DND-41 (cell line): ENCODE measurements around the gene FZD4.

Experiments
- EZH2 ChIP-seq: IDR thresholded peaks from 3 replicates; pipeline ENCODE4 v1.6.1; 2012; ENCODE audit warnings: borderline replicate concordance, low read depth, mild to moderate bottlenecking, moderate library complexity, low read length, inconsistent platforms; ENCODE audit not compliant: severe bottlenecking
- TF ChIP-seq, protein P1 (sequence below): IDR thresholded peaks from 2 replicates; pipeline ENCODE4 v1.5.1; 2012; ENCODE audit warnings: borderline replicate concordance, low read length, moderate library complexity, mild to moderate bottlenecking; ENCODE audit not compliant: poor library complexity, severe bottlenecking; ENCODE audit errors: extremely low read depth

DNA sequence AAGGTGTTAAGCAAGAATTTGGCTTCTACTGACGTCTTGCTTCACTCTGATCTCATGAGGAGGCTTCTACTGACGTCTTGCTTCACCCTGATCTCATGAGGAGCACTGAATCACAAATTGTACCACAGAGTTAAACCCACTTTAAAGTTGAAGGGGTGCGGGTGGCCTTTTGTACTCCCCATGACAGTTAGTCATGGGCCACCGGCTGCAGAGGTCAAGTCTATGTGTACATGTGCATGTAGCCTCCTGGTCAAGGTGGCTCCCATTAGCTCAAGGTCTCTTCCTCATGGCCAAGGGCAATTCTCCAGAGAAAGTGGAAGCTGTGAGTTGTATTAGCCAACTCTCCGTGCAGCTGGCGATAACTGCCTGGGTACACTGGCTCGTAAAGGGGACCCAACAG lies 23.1 kb upstream of the FZD4 start:
- TF ChIP-seq, protein P1, sequence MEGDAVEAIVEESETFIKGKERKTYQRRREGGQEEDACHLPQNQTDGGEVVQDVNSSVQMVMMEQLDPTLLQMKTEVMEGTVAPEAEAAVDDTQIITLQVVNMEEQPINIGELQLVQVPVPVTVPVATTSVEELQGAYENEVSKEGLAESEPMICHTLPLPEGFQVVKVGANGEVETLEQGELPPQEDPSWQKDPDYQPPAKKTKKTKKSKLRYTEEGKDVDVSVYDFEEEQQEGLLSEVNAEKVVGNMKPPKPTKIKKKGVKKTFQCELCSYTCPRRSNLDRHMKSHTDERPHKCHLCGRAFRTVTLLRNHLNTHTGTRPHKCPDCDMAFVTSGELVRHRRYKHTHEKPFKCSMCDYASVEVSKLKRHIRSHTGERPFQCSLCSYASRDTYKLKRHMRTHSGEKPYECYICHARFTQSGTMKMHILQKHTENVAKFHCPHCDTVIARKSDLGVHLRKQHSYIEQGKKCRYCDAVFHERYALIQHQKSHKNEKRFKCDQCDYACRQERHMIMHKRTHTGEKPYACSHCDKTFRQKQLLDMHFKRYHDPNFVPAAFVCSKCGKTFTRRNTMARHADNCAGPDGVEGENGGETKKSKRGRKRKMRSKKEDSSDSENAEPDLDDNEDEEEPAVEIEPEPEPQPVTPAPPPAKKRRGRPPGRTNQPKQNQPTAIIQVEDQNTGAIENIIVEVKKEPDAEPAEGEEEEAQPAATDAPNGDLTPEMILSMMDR, result no peak
- no peak for TF ChIP-seq EZH2
